SK-N-MC (cell line): ENCODE measurements around the gene DROSHA.

Source experiments
- DNase-seq: peaks from one replicate; pipeline ENCODE4 v3.0.0-alpha.2; 2011; ENCODE audit warnings: low read depth, low spot score
- H3K27ac ChIP-seq: fragments of 200-600 bp; sonication (generic); 2 replicates; pipeline ENCODE4 v1.5.1; 2016; ENCODE audit warnings: mixed run types
- H3K36me3 ChIP-seq: fragments of 200-600 bp; sonication (generic); 2 replicates; pipeline ENCODE4 v1.6.1; 2017; ENCODE audit warnings: antibody characterized with exemption, low read length, mixed read lengths; ENCODE audit not compliant: insufficient read depth
- H3K4me3 ChIP-seq: fragments of 200-600 bp; sonication (generic); 2 replicates; pipeline ENCODE4 v1.5.1; 2016
- H3K9ac ChIP-seq: fragments of 200-600 bp; sonication (generic); 2 replicates; pipeline ENCODE4 v1.8.0; 2017; ENCODE audit warnings: mixed run types, mixed read lengths; ENCODE audit not compliant: insufficient read length
- H3K9me3 ChIP-seq: fragments of 200-600 bp; sonication (generic); 2 replicates; pipeline ENCODE4 v1.6.1; 2017; ENCODE audit warnings: low read depth, mild to moderate bottlenecking, antibody characterized with exemption, low read length, moderate library complexity, mixed read lengths
- EZH2 ChIP-seq: fragments of 200-600 bp; sonication (generic); IDR thresholded peaks from one replicate; pipeline ENCODE4 v1.6.1; 2017; ENCODE audit warnings: antibody characterized with exemption
- FOXP2 ChIP-seq: optimal IDR thresholded peaks from 2 replicates; pipeline ENCODE3; 2011; ENCODE audit warnings: mild to moderate bottlenecking, moderate library complexity; ENCODE audit not compliant: insufficient read depth; ENCODE audit errors: extremely low read length, control extremely low read depth
- POLR2AphosphoS5 ChIP-seq: IDR thresholded peaks from 2 replicates; pipeline ENCODE4 v1.6.1; 2012; ENCODE audit warnings: mild to moderate bottlenecking, low read depth, low read length, borderline replicate concordance

Gene DROSHA

DNA sequence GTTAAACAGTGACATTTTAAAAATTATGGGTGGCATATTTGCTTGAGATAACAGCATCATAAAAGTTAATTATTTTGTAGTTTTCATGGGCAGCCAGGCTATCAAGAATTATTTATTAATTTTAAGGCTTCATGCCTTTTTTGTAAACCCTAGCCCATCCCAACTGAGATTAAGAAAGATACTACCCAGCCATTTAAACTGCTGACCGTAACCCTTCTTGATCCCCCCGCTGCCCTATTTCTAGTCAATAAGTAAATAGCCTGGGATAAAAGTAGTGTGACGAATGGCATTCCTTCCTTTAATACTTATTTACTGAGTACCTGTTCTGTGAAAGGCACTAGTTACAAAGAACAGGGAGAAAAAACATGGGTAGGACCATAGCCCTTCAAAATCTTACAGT lies 88.3 kb downstream of the DROSHA start:
- DNase-seq = no peak
- no peak overlapping the region for H3K9ac ChIP-seq
- H3K9me3 ChIP-seq = no peaks in the 10 kb centered on the region
- H3K36me3 ChIP-seq = peaks cover 48% of the 10 kb centered on the region
- no peak overlapping the region for H3K27ac ChIP-seq
- no peak overlapping the region for H3K4me3 ChIP-seq
- TF ChIP-seq EZH2 (no peak), POLR2AphosphoS5 (no peak), FOXP2 (no peak)

DNA sequence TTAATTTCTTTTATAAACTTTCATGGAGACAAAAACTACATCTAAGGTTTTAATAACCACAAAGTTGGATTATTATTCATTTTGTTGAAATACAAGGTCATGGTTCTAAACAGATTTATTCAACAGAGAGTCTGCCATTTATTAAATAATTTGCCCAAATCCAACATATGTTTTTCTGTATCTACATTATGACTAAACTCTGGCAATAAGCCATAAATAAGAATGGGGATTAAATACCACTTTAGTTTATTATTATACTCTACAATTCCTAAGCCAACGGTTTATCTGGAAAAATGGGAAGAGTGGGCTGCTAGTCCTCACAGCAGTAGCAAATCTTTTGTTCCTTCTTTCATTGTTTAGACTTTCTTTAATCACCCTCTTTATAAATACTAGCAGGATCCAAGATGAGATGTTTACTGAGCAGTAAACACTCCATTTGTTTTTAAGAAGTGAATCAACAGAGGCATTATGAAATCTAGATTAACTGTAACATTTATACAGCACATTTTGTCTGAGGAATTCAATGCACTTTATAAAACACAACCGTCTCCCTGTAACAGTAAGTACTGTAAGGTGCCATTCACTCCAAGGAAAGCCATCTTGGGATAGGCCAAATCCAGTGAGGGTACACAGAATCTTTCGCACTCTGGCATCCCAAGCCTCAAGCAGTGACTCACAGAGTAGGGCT lies 89.7 kb downstream of the DROSHA start:
- no peaks in the 10 kb centered on the region for H3K9me3 ChIP-seq
- H3K27ac ChIP-seq = peak overlapping the region; percentile 61; the same call in 1 of the 2 replicates
- H3K36me3 ChIP-seq = peaks cover 35% of the 10 kb centered on the region
- H3K4me3 ChIP-seq = no peak overlapping the region
- no peak for DNase-seq
- H3K9ac ChIP-seq = no peak overlapping the region
- TF ChIP-seq POLR2AphosphoS5 = no peak; the same call in 1 of the 2 replicates
- no peak for TF ChIP-seq FOXP2
- TF ChIP-seq EZH2 = no peak

GRCh38 chr5:31436851-31437250 lies 95.0 kb downstream of the DROSHA start:
- Histone ChIP-seq H3K36me3 (peaks cover 35% of the 10 kb centered on the region), H3K9ac (no peak overlapping the region), H3K9me3 (no peaks in the 10 kb centered on the region)

DNA sequence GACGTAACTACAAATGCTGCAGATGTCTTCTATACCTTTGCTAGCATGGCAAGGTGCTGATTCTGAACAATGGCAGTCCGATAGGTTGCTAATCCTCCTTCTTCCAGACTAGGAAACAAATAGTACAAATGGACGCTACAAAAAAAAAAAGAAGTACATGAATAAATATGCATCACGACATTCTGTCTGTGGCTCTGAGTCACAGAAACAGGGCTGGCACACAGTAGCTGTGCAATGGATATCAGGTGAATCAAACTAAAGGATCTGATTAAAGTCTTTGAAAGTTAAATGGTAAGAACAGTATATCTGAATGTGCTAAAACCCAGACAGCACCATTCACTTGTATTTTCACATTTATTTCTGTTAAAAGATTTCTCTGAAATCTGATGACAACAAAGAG lies 96.2 kb downstream of the DROSHA start:
- peaks cover 35% of the 10 kb centered on the region for H3K36me3 ChIP-seq
- no peak for TF ChIP-seq EZH2
- no peak for TF ChIP-seq POLR2AphosphoS5
- no peak for TF ChIP-seq FOXP2
- no peak for DNase-seq
- no peak overlapping the region for H3K9ac ChIP-seq
- 0 out of 2 replicates have a peak overlapping the region, but pooled peaks have one; percentile 33 for H3K27ac ChIP-seq
- no peak overlapping the region for H3K4me3 ChIP-seq
- H3K9me3 ChIP-seq = no peaks in the 10 kb centered on the region

More at GRCh38 chr5:31436851-31437250, 95.0 kb downstream of the DROSHA start:
- H3K4me3 ChIP-seq = no peak overlapping the region
- no peak for DNase-seq
- H3K27ac ChIP-seq = no peak overlapping the region
- no peak for TF ChIP-seq FOXP2
- no peak for TF ChIP-seq POLR2AphosphoS5
- TF ChIP-seq EZH2 = no peak

- peaks cover 35% of the 10 kb centered on the region for H3K36me3 ChIP-seq
- H3K4me3 ChIP-seq = no peak overlapping the region
- H3K27ac ChIP-seq = no peak overlapping the region
- no peak overlapping the region for H3K9ac ChIP-seq
- TF ChIP-seq FOXP2 (no peak), EZH2 (no peak), POLR2AphosphoS5 (no peak)
- no peaks in the 10 kb centered on the region for H3K9me3 ChIP-seq
- DNase-seq = no peak
Measured at GRCh38 chr5:31434898-31435297, 97.0 kb downstream of the DROSHA start.

DNA sequence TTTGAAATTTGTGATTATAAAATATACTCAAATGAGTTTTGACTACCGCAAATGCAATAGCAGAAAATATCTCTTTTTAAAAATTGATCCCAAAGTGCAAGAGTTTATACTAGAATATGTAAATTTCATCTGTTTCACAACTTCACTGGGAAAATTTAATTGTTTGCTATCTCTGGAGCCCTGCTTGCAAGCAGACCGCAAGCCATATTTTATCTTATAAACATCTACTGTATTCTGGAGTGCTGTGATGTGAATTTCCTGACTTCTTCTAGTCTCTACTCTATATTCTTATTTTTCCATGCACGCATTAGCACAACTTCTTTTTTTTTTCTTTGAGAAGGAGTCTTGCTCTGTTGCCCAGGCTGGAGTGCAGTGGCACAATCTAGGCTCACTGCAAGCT lies 98.7 kb downstream of the DROSHA start:
- no peak overlapping the region for H3K9ac ChIP-seq
- TF ChIP-seq EZH2 = no peak
- H3K36me3 ChIP-seq = peaks cover 22% of the 10 kb centered on the region
- peak overlapping the region; percentile 65 for H3K27ac ChIP-seq
- no peaks in the 10 kb centered on the region for H3K9me3 ChIP-seq
- no peak overlapping the region for H3K4me3 ChIP-seq
- peak; percentile 53 for DNase-seq

DNA sequence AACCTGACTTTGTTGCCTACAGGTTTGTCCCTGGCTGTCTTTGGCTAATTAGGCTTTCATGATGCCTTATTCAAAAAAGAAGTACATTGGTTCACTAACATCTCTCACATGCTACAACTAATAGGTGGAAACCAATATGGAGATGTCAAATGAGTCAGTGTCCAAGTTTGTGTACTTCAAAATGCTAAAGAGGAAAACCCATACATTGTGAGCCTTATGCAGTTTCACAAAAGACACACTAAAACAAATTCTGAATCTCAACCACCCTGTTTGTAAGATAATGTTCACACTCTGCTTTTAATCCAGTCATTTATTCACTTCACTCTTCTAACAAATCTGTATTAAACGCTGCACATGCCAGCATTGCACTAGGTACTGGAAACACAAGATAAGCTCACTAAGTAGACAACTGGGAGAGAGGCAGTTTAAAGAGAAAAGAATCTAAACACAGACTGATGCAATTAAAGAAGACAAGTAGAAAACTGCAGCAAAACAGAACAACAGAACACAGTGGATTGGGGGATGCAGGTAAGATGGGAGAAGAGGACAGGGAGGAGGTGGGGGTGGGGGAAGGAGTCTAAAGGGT lies 104.1 kb downstream of the DROSHA start:
- no peak for DNase-seq
- TF ChIP-seq FOXP2 (no peak), POLR2AphosphoS5 (no peak), EZH2 (no peak)
- Histone ChIP-seq H3K9me3 (no peaks in the 10 kb centered on the region), H3K36me3 (peaks cover 35% of the 10 kb centered on the region), H3K9ac (no peak overlapping the region), H3K27ac (no peak overlapping the region), H3K4me3 (no peak overlapping the region)

- Histone ChIP-seq H3K36me3 (peaks cover 41% of the 10 kb centered on the region), H3K9ac (no peak overlapping the region), H3K4me3 (no peak overlapping the region), H3K27ac (no peak overlapping the region), H3K9me3 (no peaks in the 10 kb centered on the region)
- no peak for TF ChIP-seq FOXP2
- no peak for TF ChIP-seq POLR2AphosphoS5
- TF ChIP-seq EZH2 = no peak
- DNase-seq = no peak
Measured at GRCh38 chr5:31427013-31427723, 104.7 kb downstream of the DROSHA start.
